Kidney epithelial cell (primary cell): Measurements from ENCODE around the gene LRP2BP. TPM values are rescaled to one million over a fixed set of nuclear protein-coding genes. Genes with fewer than 3 reads are reported as not detected.
"Not testable (repeated sequence)": the region's sequence is repeated elsewhere in the genome, so short reads cannot be mapped to it uniquely, and the experiment has no call there.

Source experiments
- DNase-seq: peaks from one replicate; pipeline ENCODE4 v3.0.0-alpha.2; 2010; ENCODE audit warnings: low read depth
- H3K27me3 ChIP-seq: 2 replicates; pipeline ENCODE4 v1.6.0; 2011; ENCODE audit warnings: low read length; ENCODE audit not compliant: control insufficient read depth, insufficient read depth
- H3K36me3 ChIP-seq: 2 replicates; pipeline ENCODE4 v1.5.1; 2011; ENCODE audit warnings: low read length; ENCODE audit not compliant: control insufficient read depth, insufficient read depth
- H3K4me3 ChIP-seq: 2 replicates; pipeline ENCODE4 v1.5.1; 2011; ENCODE audit warnings: low read depth, mild to moderate bottlenecking, control low read depth, low read length
- CTCF ChIP-seq: IDR thresholded peaks from 2 replicates; pipeline ENCODE4 v1.5.1; 2011; ENCODE audit warnings: mild to moderate bottlenecking, moderate library complexity, low read length, control low read depth, inconsistent platforms; ENCODE audit not compliant: insufficient read depth, poor library complexity, severe bottlenecking
- total RNA-seq: library from RNA; depleted of rRNA; stranded (reverse); fragments of >200 nt; gene quantifications from 2 replicates; pipeline ENCODE4 v1.2.3, GENCODE V29; 2015

The LRP2BP gene
- total RNA-seq, 1 donor from 2014 or later: 0.13 TPM

GRCh38 chr4:185332575-185333464 is 62.9 kb downstream of the LRP2BP start:
- H3K36me3 ChIP-seq: no peaks in the 10 kb centered on the region
- no peak for TF ChIP-seq CTCF
- H3K27me3 ChIP-seq: no peaks in the 10 kb centered on the region
- H3K4me3 ChIP-seq: no peak overlapping the region
- no peak for DNase-seq

DNA sequence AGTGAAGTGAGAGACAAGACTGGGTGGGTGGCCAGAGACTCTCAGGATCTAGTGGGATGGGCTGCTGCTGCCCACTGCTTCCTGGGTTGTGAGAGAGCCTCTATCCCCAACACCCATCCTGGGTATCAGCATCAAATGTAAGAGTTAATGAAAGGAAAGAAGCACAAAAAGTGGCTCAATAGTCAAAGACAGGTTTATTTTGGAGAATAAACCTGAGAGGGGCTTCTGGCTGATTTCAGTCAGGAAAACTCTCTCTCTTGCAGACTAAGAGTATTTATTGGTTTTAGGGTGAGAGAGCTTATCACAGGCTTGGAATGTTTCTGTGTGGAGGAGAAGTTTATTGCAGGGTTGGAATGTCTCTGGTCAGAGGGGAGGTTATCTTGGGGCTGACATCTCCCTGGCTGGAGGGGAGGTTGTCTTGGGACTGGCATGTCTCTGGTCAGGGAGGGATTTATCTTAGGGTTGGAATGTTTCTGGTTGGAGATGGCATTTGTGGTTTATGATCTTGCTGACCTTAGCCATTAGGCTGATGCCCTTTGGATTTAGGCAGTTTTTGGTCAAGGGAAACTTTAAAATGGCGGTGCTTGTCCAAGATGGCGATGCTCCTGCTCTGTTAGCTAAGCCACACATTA is 65.7 kb downstream of the LRP2BP start:
- H3K27me3 ChIP-seq, H3K4me3 ChIP-seq, DNase-seq, H3K36me3 ChIP-seq: not testable (repeated sequence)

- no peak for DNase-seq
- Histone ChIP-seq H3K4me3 (no peak overlapping the region), H3K36me3 (no peaks in the 10 kb centered on the region), H3K27me3 (no peaks in the 10 kb centered on the region)
- no peak for TF ChIP-seq CTCF
These were observed 67.1 kb downstream of the LRP2BP start for GRCh38 chr4:185328586-185328985.

DNA sequence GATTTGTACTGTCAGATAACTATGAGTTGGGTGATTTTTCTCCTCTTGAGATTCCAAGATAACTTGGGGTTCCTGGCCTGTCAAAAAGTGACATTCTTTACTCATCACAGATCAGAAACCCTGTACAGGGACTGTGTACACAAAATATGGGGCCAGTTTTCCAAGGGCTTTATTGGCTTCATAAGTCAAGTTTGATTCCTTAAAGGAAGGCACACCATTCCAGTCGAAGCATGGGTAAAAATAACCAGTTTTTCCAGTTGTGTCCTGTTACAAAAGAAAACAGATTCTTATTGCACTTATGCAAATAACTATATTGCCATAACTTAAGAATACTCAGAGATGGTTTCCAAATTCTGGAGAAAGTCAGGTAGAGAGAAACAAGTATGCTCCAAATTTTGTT is 70.0 kb downstream of the LRP2BP start:
- DNase-seq, H3K27me3 ChIP-seq, H3K36me3 ChIP-seq, H3K4me3 ChIP-seq: not testable (repeated sequence)

DNA sequence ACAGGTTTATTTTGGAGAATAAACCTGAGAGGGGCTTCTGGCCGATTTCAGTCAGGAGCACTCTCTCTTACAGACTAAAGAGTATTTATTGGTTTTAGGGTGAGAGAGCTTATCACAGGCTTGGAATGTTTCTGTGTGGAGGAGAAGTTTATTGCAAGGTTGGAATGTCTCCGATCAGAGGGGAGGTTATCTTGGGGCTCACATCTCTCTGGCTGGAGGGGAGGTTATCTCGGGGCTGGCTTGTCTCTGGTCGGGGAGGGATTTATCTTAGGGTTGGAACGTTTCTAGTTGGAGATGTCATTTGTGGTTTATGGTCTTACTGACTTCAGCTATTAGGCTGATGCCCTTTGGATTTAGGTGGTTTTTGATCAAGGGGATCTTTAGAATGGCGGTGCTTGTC is 71.4 kb downstream of the LRP2BP start:
- DNase-seq, H3K36me3 ChIP-seq: not testable (repeated sequence)

DNA sequence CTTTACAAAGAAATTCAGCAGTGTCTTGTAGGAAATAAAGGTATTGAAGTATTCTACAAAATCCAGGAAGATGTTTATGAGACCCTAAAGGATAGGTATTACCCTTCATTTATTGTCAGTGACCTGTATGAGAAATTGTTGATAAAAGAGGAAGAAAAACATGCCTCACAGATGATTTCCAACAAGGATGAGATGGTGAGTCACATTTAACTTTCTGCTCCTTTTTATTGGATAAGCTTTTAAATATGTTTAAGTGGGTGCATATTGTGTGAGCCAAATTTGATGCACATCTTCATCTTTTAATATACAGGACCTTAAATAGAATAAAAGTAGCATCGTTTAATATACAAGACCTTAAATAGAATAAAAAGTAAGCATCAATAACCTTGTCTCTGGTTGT is 72.1 kb downstream of the LRP2BP start:
- DNase-seq: no peak
- H3K4me3 ChIP-seq: no peak overlapping the region
- no peak for TF ChIP-seq CTCF

More for the DNA sequence above, 71.4 kb downstream of the LRP2BP start:
- H3K27me3 ChIP-seq, H3K4me3 ChIP-seq: not testable (repeated sequence)

GRCh38 chr4:185322803-185323202 is 72.9 kb downstream of the LRP2BP start:
- Histone ChIP-seq H3K27me3 (no peaks in the 10 kb centered on the region), H3K4me3 (no peak overlapping the region), H3K36me3 (no peaks in the 10 kb centered on the region)
- no peak for DNase-seq
- no peak for TF ChIP-seq CTCF

More for the DNA sequence above, 72.1 kb downstream of the LRP2BP start:
- Histone ChIP-seq H3K36me3 (no peaks in the 10 kb centered on the region), H3K27me3 (no peaks in the 10 kb centered on the region)
